Suppressor macrophage (primary cell): ENCODE measurements around the gene PPP1R3A.
"Not testable (repeated sequence)": the region's sequence is repeated elsewhere in the genome, so short reads cannot be mapped to it uniquely, and the experiment has no call there.

Source experiments
- DNase-seq, 4 experiments: peaks; one replicate each; pipeline ENCODE4 v3.0.0-alpha.2; 2020 to 2022
- total RNA-seq, 17 experiments: gene quantifications; one replicate each; lab custom pipeline; 2026; ENCODE audit warnings: mixed read lengths in 6 of 17, inconsistent platforms in 3 of 17; lab: John Stamatoyannopoulos, UW

The PPP1R3A gene, protein sequence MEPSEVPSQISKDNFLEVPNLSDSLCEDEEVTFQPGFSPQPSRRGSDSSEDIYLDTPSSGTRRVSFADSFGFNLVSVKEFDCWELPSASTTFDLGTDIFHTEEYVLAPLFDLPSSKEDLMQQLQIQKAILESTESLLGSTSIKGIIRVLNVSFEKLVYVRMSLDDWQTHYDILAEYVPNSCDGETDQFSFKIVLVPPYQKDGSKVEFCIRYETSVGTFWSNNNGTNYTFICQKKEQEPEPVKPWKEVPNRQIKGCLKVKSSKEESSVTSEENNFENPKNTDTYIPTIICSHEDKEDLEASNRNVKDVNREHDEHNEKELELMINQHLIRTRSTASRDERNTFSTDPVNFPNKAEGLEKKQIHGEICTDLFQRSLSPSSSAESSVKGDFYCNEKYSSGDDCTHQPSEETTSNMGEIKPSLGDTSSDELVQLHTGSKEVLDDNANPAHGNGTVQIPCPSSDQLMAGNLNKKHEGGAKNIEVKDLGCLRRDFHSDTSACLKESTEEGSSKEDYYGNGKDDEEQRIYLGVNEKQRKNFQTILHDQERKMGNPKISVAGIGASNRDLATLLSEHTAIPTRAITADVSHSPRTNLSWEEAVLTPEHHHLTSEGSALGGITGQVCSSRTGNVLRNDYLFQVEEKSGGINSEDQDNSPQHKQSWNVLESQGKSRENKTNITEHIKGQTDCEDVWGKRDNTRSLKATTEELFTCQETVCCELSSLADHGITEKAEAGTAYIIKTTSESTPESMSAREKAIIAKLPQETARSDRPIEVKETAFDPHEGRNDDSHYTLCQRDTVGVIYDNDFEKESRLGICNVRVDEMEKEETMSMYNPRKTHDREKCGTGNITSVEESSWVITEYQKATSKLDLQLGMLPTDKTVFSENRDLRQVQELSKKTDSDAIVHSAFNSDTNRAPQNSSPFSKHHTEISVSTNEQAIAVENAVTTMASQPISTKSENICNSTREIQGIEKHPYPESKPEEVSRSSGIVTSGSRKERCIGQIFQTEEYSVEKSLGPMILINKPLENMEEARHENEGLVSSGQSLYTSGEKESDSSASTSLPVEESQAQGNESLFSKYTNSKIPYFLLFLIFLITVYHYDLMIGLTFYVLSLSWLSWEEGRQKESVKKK
- total RNA-seq, result 0 to 2.4 (median 0) reads per million in 17 experiments

DNA sequence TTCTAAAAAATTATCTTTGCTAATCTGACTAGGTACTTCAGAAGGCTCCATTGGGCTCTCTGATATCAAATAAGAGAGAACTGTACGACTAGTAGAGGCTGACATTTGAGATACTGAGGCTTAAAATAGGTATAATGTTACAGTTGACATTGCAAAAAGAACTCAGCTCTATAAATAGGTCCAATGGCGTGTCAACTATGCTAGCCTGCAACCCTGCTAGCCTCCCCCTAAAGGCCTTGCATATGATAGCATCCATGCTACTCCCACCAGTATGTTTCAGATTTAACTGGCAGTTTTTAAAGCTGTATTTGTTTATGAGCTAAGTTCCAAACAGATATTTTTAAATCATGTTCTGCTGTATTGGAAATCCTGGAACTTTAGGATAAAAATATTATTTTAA lies at the start of gene PPP1R3A:
PPP1R3A (minus strand) TSS at position 64 of the 400 bp plus-strand sequence; CDS start at position 51, 13 bp downstream.
- DNase-seq, result no peak

DNA sequence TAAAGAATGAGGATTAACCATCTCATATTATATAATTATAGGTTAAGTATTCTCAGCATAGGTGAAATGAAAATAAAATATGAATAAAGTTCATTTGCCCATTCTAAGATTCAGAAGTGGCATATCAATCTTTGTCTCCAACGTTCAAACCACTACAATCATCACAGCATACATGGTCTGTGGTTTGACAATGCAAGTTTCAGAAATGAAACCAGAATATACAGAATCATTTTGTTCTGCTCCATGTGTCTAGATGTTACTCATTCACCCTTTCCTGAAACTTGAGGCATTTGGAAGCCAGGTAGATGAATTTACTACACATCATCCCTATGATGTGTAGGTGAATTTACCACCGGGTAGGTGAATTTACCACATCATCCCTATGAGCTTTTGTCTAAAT lies 44.5 kb upstream of the PPP1R3A start:
- DNase-seq, result no peak

DNA sequence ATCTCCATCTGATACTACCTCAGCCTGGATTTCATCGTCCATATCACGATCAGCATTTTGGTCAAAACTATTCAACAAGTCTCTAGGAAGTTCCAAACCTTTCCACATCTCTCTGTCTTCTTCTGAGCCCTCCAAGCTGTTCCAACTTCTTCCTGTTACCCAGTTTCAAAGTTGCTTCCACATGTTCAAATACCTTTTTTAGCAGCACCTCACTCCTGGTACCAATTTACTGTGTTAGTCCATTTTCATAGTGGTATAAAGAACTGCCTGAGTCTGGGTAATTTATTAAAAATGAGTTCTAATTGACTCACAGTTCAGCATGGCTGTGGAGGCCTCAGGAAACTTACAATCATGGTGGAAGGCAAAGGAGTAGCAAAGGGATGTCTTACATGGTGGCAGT lies 41.1 kb upstream of the PPP1R3A start:
- DNase-seq, result no peak

DNA sequence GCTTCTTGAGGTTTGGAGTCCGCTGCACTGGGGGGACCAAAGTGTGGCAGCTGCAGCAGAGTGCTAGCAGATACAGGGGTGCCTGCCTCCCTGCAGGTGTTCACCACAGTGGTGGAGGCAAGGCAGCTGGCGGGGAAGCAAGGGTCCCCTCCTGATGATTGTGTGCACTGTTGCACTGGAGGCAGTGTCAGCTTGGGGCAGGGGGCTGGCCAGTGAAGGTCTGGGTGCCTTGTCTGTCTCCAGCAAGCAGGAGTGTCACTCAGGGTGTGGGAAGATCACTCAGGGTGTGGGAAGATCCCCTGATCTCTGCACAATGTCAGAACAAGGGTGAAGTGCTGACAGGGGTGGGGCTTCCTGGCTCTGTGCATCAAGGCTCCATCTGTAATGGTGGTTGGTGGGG lies 36.3 kb upstream of the PPP1R3A start:
- no peak for DNase-seq

DNA sequence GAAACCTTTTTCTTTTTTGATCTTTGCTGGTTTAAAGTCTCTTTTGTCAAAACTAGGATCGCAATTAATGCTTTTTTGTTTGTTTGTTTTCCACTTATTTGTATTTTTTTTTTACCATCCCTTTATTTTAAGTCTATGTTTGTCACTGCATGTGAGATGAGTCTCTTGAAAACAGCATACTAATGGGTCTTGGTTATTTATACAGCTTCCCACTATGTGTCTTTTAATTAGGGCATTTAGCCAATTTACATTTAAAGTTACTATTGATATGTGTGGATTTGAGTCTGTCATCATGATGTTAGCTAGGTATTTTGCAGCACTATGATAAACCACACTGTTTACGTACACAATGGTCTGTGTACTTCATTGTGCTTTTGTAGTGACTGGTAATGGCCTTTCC lies 34.7 kb upstream of the PPP1R3A start:
- DNase-seq, result no peak

DNA sequence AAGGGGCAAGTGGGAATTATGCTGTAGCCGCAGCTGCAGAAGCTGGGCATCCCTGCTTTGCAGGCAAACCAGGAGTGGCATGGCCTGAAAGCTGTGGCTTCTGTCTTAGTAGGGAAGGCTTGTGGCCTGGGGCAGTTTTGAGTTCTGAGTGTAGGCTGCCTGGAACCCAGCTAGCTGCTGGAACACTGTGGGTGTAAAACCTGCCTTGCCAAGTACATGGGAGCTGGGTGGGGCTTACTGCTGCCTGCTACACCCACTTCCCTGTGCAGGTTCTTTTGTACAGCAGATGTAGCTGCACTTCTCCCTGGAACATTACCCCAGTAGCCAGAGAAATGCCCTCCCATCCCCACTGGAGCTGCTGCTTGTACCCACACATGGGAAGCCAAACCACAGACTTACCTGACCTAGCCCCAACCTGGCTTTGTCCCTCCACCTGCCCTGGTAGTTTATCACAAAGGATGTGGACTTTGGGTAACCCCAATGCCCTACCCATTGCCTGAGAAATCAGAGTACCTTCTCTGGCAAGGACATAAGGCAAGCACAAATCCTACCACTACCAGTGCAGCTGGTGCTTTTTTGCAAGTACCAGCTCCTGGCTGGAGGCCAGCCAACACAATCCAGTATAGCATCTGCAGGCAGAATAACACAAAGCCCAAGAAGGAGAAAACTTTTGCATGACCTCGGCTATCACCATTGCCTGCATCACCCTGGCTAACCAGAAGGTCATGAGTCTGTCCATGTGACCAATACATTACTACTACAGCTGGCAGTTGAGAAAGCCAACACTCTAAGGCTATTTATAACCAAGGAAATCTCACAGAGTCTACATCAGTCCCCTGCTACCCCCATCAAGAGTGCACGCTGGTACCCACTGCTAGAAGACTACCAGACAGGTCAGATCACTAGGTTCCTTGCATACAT lies 26.5 kb upstream of the PPP1R3A start:
- DNase-seq, result no peak

DNA sequence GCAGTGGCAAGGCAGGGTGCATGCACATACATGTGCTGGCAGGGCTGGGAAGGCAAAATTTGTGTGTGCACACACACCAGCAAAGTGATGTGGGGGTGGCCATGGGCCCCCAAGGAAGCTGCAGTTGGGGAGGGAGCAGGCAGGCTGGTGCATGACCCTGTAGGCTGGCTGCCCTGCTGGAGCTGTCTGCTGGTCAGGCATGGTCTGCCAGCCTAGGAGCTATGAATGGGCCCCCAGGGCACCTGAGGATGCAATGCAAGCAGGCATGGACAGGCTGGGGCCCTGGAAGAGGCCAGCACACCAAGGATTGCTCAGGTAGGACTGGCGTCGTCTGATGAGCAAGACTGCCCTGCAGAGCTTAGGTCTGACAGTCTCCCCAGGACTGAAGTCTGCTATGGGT lies 18.2 kb upstream of the PPP1R3A start:
- no peak for DNase-seq

DNA sequence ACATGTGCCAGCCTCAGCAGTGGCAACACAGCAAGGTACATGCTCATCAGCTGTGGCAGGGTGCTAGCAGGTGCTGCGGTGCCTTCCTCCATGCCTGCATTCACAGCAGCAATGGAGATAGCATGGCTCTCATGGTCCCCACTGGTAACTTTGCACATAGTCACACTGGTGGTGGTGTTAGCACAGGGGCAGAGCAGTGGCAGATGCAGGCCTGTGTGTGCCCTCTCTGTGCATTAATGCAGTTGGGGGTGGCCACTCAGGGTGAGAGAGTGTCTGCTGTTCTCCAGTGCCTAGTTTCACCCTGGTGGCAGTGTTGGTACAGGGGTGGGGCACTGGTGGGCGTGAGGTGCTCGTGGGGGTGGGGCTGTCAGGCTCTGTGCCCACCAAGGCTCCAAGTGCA lies 17.7 kb upstream of the PPP1R3A start:
- no peak for DNase-seq

DNA sequence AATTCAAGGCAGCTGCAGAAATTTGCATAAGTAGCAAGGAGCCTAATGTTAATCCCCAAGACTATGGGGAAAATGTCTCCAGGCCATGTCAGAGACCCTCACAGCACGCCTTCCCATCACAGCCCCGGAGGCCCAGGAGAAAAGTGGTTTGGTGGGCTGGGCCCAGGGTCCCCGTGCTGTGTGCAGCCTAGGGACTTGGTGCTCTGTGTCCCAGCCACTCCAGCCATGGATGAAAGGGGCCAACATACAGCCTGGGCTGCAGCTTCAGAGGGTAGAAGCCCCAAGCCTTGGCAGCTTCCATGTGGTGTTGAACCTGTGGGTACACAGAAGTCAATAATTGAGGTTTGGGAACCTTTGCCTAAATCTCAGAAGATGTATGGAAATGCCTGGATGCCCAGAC lies 10.6 kb upstream of the PPP1R3A start:
- DNase-seq, result not testable (repeated sequence)

DNA sequence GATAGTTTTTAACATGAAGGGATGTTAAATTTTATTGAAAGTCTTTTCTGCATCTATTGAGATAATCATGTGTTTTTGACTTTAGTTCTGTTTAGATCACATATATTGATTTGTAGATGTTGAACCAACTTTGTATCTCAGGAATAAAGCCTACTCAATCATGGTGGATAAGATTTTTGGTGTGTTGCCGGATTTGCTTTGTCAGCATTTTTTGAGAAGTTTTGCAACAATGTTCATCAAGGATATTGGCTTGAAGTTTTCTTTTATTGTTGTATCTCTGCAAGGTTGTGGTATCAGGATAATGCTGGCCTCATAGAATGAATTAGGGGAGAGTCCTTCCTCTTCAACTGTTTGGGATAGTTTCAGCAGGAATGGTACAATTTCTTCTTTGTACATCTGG lies 9.3 kb upstream of the PPP1R3A start:
- no peak for DNase-seq

DNA sequence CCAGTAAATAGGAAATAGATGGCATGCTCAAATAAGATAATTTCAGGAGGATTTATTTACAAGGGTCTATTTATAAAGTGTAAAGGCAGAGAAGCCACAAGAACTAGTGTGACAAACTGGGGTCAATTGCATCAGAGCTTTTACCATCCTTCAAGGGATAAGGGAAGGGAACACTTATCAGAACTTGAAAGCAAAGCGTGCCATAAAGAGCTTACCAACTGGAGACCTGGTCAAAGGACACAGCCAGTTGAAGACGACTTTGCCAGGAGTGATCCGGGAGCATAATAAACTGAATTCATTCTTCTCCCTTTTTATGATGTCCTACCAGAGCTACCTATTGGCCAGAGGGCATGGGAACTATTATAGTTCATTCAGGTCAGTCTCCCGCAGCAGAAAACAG lies 3.2 kb upstream of the PPP1R3A start:
- no peak for DNase-seq

DNA sequence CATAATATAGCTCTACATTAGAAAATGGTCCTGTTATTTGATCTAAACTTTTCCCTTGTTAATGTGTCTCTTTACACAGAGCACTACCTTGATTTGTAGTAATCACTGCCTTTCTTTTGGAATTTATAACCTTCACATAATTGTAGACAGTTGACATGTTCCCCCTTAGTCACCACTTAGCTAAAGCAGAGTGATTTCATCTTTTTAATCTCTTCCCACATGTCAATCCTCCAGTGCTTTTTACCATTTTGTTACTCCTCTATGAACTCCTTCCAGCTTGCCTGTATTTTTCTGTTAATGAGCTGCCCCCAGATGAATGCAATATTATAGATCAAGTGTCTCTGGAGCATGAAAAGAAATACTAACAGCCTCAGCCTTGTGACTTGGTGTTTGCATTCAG lies 2.6 kb upstream of the PPP1R3A start:
- no peak for DNase-seq

DNA sequence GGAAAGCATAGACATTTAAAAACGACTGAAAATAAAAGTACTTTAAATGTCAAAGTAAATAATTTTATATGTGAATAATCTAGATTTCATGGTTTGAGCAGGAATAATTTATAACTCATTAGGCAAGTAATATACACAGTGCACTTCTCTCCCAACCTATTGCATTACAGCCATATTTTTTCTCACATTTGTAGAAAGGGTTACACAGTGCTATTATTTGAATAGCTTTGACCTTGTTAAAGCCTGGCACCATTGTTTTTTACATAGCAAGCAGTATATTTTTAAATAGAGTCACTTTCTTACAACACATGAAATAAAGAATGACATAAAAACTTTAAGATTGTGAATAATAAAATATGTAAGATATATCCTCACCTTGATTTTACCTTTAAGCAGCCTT lies 969 bp downstream of the PPP1R3A start:
- no peak for DNase-seq

DNA sequence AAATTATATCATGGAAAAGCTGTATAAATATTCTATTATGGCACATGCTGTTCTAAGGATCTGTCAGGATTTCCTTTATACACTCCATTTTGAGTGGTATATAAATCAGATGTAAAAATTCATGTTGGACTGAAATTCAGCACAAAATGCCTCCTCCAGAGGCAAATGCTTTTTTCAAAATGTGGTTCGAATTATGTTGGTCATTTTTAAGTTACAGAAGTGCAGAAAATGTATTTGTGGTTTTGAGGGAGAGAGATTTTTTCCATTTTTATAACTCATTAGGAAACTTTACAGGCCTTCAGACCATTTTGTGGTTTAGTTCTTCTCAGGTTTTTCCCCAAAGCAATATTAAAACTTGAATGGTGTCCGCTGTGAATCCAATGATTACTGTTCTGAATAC lies 2.9 kb downstream of the PPP1R3A start:
- no peak for DNase-seq

DNA sequence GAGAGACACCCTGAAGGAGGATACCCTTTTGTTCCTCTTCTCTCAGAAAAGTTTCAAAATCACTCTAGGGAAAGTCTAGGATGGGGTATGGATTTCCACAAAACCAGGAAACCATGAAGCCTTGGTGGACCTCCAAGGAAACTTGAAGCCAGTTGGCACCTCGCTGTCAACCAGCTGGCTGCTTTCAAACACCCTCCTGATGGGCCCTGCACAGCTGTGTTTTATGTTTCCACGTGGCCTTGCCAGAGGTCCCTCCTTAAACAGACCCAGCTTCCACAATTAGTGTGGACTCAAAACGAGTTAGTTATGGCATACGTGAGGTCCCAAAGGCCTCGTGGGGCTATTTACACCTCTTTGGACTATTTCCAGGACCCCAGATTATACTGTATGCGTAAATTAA lies 5.9 kb downstream of the PPP1R3A start:
- no peak for DNase-seq

DNA sequence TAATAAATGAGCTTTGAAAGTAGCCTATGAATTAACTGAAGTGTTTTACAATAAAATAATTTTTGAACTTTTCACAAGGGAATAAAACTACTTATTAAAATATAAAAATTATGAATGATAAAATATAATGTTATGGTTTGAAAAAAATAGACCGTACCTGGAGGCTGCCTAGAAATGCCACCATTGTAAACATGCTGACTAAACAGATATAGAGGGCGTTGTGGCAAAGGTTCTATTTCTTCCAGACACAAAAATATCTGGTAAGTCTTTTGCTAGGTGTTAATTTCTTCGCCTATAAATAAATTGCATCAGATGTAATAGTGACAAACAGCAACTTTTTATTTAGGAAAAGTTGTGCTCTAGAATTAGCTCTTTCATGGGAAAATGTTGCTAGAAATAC lies 11.2 kb downstream of the PPP1R3A start:
- no peak for DNase-seq

DNA sequence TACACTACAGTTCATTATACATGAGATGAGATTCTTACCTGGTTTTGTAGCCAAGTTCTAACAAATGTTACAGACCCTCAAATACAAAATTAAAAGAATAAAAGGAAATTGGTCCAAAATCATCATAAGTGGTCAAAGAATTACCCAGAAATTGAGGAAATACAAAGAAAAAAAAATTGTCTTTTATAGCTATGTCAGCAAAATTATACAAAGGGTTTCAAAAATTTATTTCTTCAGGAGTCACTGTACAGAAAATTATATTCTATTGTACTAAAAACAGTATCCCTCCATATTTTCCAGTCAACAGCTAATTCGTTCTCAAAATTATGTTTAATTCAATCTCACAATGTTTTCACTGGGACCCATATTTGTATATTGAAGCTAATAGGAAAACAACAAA lies 14.3 kb downstream of the PPP1R3A start:
- DNase-seq, result no peak

DNA sequence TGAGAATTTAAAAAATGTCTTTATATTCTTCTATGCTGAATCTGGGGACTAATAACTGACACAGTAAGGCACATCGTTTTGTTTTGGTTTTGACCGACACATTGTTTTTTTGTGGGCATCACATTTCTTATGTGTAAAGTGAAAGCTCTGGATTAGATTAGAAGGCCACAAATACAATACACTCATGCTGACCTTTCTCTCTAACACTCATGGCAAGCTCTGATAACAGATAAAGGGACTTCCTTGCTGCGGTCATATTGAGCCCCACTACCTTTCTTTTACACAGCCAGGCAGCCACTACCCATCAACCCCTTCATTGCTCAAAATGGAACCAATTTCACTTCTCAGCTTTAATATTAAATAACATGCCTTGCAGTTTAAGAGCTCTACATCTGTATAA lies 26.0 kb downstream of the PPP1R3A start:
- DNase-seq, result no peak

DNA sequence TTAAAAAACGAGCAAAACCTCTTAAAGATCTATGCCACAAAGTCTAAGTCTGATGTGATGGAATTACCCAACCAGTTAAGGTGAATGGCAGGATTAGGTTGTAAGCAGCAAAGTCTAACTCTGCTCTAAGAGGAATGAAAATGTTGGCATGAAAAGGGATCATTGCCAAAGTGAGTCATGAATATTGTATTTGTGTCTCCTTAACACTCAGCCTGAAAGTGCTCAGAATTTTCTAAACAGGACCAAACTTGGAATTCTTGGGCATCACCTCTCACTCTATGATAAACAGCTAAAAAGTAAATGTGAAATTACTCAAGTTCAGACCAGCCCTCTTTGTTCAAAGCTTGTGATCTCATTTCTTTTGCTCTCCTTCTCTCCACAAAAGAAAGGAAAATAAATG lies 27.0 kb downstream of the PPP1R3A start:
- DNase-seq, result no peak

DNA sequence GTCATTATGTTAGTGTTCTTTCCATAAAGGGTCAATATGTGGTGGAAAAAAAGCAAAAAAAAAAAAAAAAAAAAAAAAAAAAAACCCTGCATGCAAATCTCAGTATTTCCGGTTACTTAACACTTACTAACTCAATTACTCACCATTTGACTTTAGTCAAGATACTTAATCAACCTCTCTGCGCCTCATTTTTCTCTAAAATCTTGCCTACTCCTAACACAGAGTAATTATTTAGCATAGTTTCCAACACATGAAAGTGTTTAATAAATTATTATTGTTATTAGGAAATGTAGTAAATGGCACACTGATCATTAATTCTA lies 27.8 kb downstream of the PPP1R3A start:
- DNase-seq, result no peak

DNA sequence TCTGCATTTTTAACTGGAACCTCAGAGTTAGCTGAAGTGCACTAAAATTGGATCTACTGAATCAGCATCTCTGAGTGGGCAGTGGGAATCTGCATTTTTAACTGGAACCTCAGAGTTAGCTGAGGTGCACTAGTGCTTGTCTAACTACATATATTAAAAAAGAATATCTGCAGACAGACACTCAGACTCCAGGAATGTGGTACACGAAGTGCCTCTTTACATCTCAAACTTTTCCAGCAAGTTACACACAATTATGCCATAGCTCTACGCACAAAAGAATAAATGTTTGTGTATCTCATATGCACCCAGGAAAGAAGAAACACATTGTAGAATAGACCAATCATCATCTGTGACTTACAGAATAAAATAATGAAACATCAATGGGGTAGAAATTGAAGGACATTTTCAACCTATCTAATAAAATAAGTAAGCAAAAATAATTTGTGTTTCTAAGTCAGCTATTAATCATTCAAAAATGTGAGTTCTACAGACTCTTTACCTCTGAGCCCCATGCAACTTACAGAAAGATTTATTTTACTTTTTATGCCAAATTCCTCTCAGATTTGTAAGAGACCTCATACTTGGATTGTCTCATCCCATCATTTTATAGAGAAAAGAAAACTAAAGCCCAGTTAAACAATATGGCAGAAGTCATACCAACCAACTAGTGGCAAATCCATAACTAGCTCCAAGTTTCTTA lies 28.3 kb downstream of the PPP1R3A start:
- DNase-seq, result no peak

DNA sequence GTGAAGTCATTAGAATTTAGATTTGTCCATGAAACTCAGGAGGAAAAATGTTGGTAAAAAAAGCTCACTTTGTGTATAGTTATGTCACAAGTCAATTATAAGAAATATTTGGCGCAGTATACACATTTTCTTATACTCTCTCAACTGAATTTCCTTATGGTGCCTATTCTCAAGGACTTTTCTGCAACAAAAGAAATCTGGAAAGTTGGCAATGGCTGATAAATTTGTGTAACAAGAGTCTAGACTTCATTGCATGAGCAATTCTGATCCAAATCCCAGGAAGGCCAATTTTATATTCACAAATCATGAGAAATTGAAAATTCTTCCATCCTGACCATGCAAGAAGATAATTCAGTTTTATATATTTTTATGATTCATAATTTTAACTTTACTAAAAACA lies 35.7 kb downstream of the PPP1R3A start:
- no peak for DNase-seq
